ENCODE data around the gene SPATA32. TPM values are rescaled to one million over a fixed set of nuclear protein-coding genes. Genes with fewer than 3 reads are reported as not detected.
A peak's percentile ranks its signal among the peaks of the same experiment; 100 is the strongest.

SPATA32 gene
- total RNA-seq, 5 donors from 2014 or later (not counting 1 experiment from before 2014, with no cell fraction given), result 0.37 to 0.55 (median 0.42) TPM; not detected in 1

- no peak for ATAC-seq (replicated peaks in 1 of 4)
- Mint-ChIP-seq H3K27ac (peak overlapping the region; percentile 71 to 99), H3K36me3 (peaks cover 16% of the 10 kb centered on the region), H3K27me3 (no peaks in the 10 kb centered on the region), H3K9me3 (no peaks in the 10 kb centered on the region), H3K4me1 (peaks cover 84 to 90% (median 87%) of the 10 kb centered on the region in 3 donors), H3K4me3 (peak overlapping the region in 2 of 3 donors; percentile 4 to 23)
- peak in 3 of 35 experiments; percentile 31 to 42 (median 31) for DNase-seq
- Histone ChIP-seq H3K9me3 (no peaks in the 10 kb centered on the region), H3K4me1 (ENCODE audit: control insufficient read depth in 1 of 2, extremely low read depth in 1 of 2, insufficient read depth in 2 of 2, low read length in 2 of 2) (peaks cover 48 to 96% of the 10 kb centered on the region in 2 experiments), H3K36me3 (ENCODE audit: control insufficient read depth in 2 of 2, extremely low read depth in 1 of 2, insufficient read depth in 1 of 2, low read length in 1 of 2) (peaks cover 0 to 56% of the 10 kb centered on the region in 2 donors), H3K27ac (ENCODE audit: low read length) (peak overlapping the region; percentile 100), H3K27me3 (replicated peaks in 1 of 2; ENCODE audit: control insufficient read depth in 2 of 2, extremely low read depth in 1 of 2, insufficient read depth in 2 of 2, low read length in 1 of 2) (no peaks in the 10 kb centered on the region), H3K4me3 (ENCODE audit: control insufficient read depth in 1 of 2, extremely low read depth in 1 of 2, low read length in 1 of 2) (no peak overlapping the region)
- WGBS (ENCODE audit: insufficient coverage), result 79% methylated on average over 15 of the region's 19 CpGs
- ChIA-PET POLR2A (interaction anchor here in 1 of 2 donors (0.9 kb wide), 1 partner anchor 80 kb away, joined by 4 read pairs; no protein-coding TSS in a partner anchor), CTCF (interaction anchor here (0.5 to 10.1 kb wide), 4 partner anchors 11 to 98 kb away, joined by 3 to 117 read pairs (median 10); no protein-coding TSS in a partner anchor)
These were observed 30.3 kb downstream of the SPATA32 start for GRCh38 chr17:45231481-45232116.

- Histone ChIP-seq H3K4me3 (ENCODE audit: control insufficient read depth in 1 of 2, extremely low read depth in 1 of 2, low read length in 1 of 2) (no peak overlapping the region), H3K27ac (ENCODE audit: low read length) (peak overlapping the region; percentile 100), H3K36me3 (ENCODE audit: control insufficient read depth in 2 of 2, extremely low read depth in 1 of 2, insufficient read depth in 1 of 2, low read length in 1 of 2) (peaks cover 0 to 49% of the 10 kb centered on the region in 2 donors), H3K4me1 (ENCODE audit: control insufficient read depth in 1 of 2, extremely low read depth in 1 of 2, insufficient read depth in 2 of 2, low read length in 2 of 2) (peaks cover 48 to 97% of the 10 kb centered on the region in 2 experiments), H3K9me3 (no peaks in the 10 kb centered on the region), H3K27me3 (replicated peaks in 1 of 2; ENCODE audit: control insufficient read depth in 2 of 2, extremely low read depth in 1 of 2, insufficient read depth in 2 of 2, low read length in 1 of 2) (no peaks in the 10 kb centered on the region)
- no peaks in the 10 kb centered on the region for H3K9me3 Mint-ChIP-seq
- H3K4me1 Mint-ChIP-seq, result peaks cover 89 to 93% (median 91%) of the 10 kb centered on the region in 3 donors
- CTCF ChIA-PET, result interaction anchor here (1.1 to 10.1 kb wide), 3 partner anchors 10 to 12 kb away, joined by 3 to 117 read pairs (median 11); no protein-coding TSS in a partner anchor
- DNase-seq (no peak), ATAC-seq (replicated peaks in 1 of 4) (no peak)
- H3K27me3 Mint-ChIP-seq, result no peaks in the 10 kb centered on the region
- peak overlapping the region; percentile 34 to 99 (median 95) for H3K4me3 Mint-ChIP-seq
- peak overlapping the region; percentile 99 for H3K27ac Mint-ChIP-seq
- 93% methylated on average over 5 of the region's 12 CpGs for WGBS (ENCODE audit: insufficient coverage)
- H3K36me3 Mint-ChIP-seq, result peaks cover 16% of the 10 kb centered on the region
- POLR2A ChIA-PET, result interaction anchor here in 1 of 2 donors (0.9 kb wide), 1 partner anchor 80 kb away, joined by 4 read pairs; no protein-coding TSS in a partner anchor
These were observed 31.0 kb downstream of the SPATA32 start for GRCh38 chr17:45230787-45231480.

- Histone ChIP-seq H3K4me3 (ENCODE audit: control insufficient read depth in 1 of 2, extremely low read depth in 1 of 2, low read length in 1 of 2) (peak overlapping the region in 1 of 2 donors; percentile 18), H3K27me3 (replicated peaks in 1 of 2; ENCODE audit: control insufficient read depth in 2 of 2, extremely low read depth in 1 of 2, insufficient read depth in 2 of 2, low read length in 1 of 2) (no peaks in the 10 kb centered on the region), H3K9me3 (no peaks in the 10 kb centered on the region), H3K36me3 (ENCODE audit: control insufficient read depth in 2 of 2, extremely low read depth in 1 of 2, insufficient read depth in 1 of 2, low read length in 1 of 2) (peaks cover 0 to 46% of the 10 kb centered on the region in 2 donors), H3K4me1 (ENCODE audit: control insufficient read depth in 1 of 2, extremely low read depth in 1 of 2, insufficient read depth in 2 of 2, low read length in 2 of 2) (peaks cover 48 to 97% of the 10 kb centered on the region in 2 experiments), H3K27ac (ENCODE audit: low read length) (peak overlapping the region; percentile 100)
- H3K27ac Mint-ChIP-seq, result peak overlapping the region; percentile 99
- H3K9me3 Mint-ChIP-seq, result no peaks in the 10 kb centered on the region
- ChIA-PET CTCF (interaction anchor here (2.7 to 10.1 kb wide), 2 partner anchors 11 kb away, joined by 11 to 117 read pairs; no protein-coding TSS in a partner anchor), POLR2A (interaction anchor here (0.5 kb wide), 2 partner anchors 51 to 75 kb away, joined by 4 to 5 read pairs; no protein-coding TSS in a partner anchor)
- peak overlapping the region; percentile 34 to 99 (median 95) for H3K4me3 Mint-ChIP-seq
- H3K4me1 Mint-ChIP-seq, result peaks cover 89 to 92% (median 90%) of the 10 kb centered on the region in 3 donors
- no peaks in the 10 kb centered on the region for H3K27me3 Mint-ChIP-seq
- WGBS (ENCODE audit: insufficient coverage), result no CpG with 5 or more reads among the region's 4 CpGs
- ATAC-seq (replicated peaks in 1 of 4), result no peak
- DNase-seq, result no peak
- H3K36me3 Mint-ChIP-seq, result peaks cover 16% of the 10 kb centered on the region
These were observed 31.5 kb downstream of the SPATA32 start for GRCh38 chr17:45230410-45230786.

GRCh38 chr17:45229681-45230409 is 32.0 kb downstream of the SPATA32 start:
- H3K27me3 ChIP-seq (replicated peaks in 1 of 2; ENCODE audit: control insufficient read depth in 2 of 2, extremely low read depth in 1 of 2, insufficient read depth in 2 of 2, low read length in 1 of 2), result no peaks in the 10 kb centered on the region
- CTCF ChIA-PET, result interaction anchor here (0.6 to 10.1 kb wide), 7 partner anchors 10 to 94 kb away, joined by 3 to 117 read pairs (median 5); partner anchors contain the start of genes ACBD4 (in 1 of the 2) and MAP3K14 (in 1 of the 2)
- H3K4me1 Mint-ChIP-seq, result peaks cover 89 to 92% (median 90%) of the 10 kb centered on the region in 3 donors
- peak overlapping the region; percentile 95 to 100 (median 99) for H3K4me3 Mint-ChIP-seq
- peaks cover 13% of the 10 kb centered on the region for H3K36me3 Mint-ChIP-seq
- peak overlapping the region; percentile 100 for H3K27ac ChIP-seq (ENCODE audit: low read length)
- no peaks in the 10 kb centered on the region for H3K27me3 Mint-ChIP-seq
- H3K27ac Mint-ChIP-seq, result peak overlapping the region; percentile 99
- H3K4me3 ChIP-seq (ENCODE audit: control insufficient read depth in 1 of 2, extremely low read depth in 1 of 2, low read length in 1 of 2), result peak overlapping the region; percentile 18 to 96
- peaks cover 46 to 97% of the 10 kb centered on the region in 2 experiments for H3K4me1 ChIP-seq (ENCODE audit: control insufficient read depth in 1 of 2, extremely low read depth in 1 of 2, insufficient read depth in 2 of 2, low read length in 2 of 2)
- peaks cover 0 to 40% of the 10 kb centered on the region in 2 donors for H3K36me3 ChIP-seq (ENCODE audit: control insufficient read depth in 2 of 2, extremely low read depth in 1 of 2, insufficient read depth in 1 of 2, low read length in 1 of 2)
- H3K9me3 ChIP-seq, result no peaks in the 10 kb centered on the region
- peak in 1 of 35 experiments; percentile 32 for DNase-seq
- 26% methylated on average over 8 of the region's 16 CpGs for WGBS (ENCODE audit: insufficient coverage)
- no peaks in the 10 kb centered on the region for H3K9me3 Mint-ChIP-seq
- POLR2A ChIA-PET, result interaction anchor here (0.5 kb wide), 2 partner anchors 51 to 75 kb away, joined by 4 to 5 read pairs; no protein-coding TSS in a partner anchor
- ATAC-seq (replicated peaks in 1 of 4), result no peak

- ChIA-PET POLR2A (interaction anchor here in 1 of 2 donors (0.6 kb wide), 1 partner anchor 109 kb away, joined by 4 read pairs; no protein-coding TSS in a partner anchor), CTCF (interaction anchor here (0.6 to 10.1 kb wide), 6 partner anchors 10 to 94 kb away, joined by 3 to 117 read pairs (median 5); partner anchors contain the start of genes ACBD4 (in 1 of the 2) and MAP3K14 (in 1 of the 2))
- DNase-seq, result peak in 34 of 35 experiments; percentile 66 to 92 (median 80)
- Histone ChIP-seq H3K27ac (ENCODE audit: low read length) (peak overlapping the region; percentile 100), H3K9me3 (no peaks in the 10 kb centered on the region), H3K36me3 (ENCODE audit: control insufficient read depth in 2 of 2, extremely low read depth in 1 of 2, insufficient read depth in 1 of 2, low read length in 1 of 2) (peaks cover 0 to 36% of the 10 kb centered on the region in 2 donors), H3K27me3 (replicated peaks in 1 of 2; ENCODE audit: control insufficient read depth in 2 of 2, extremely low read depth in 1 of 2, insufficient read depth in 2 of 2, low read length in 1 of 2) (no peaks in the 10 kb centered on the region), H3K4me3 (ENCODE audit: control insufficient read depth in 1 of 2, extremely low read depth in 1 of 2, low read length in 1 of 2) (peak overlapping the region; percentile 63 to 96), H3K4me1 (ENCODE audit: control insufficient read depth in 1 of 2, extremely low read depth in 1 of 2, insufficient read depth in 2 of 2, low read length in 2 of 2) (peaks cover 52 to 97% of the 10 kb centered on the region in 2 experiments)
- ATAC-seq (replicated peaks in 1 of 4), result peak; percentile 33 to 57 (median 36)
- Mint-ChIP-seq H3K27me3 (no peaks in the 10 kb centered on the region), H3K9me3 (no peaks in the 10 kb centered on the region), H3K4me1 (peaks cover 85 to 92% (median 87%) of the 10 kb centered on the region in 3 donors), H3K36me3 (peaks cover 10% of the 10 kb centered on the region), H3K4me3 (peak overlapping the region; percentile 95 to 100 (median 99)), H3K27ac (peak overlapping the region; percentile 99)
- 11% methylated on average over 11 of the region's 19 CpGs for WGBS (ENCODE audit: insufficient coverage)
These were observed 32.9 kb downstream of the SPATA32 start for GRCh38 chr17:45228763-45229539.

Data from T-cell (primary cell).